ENCODE results near the gene SSBP4.

- no peak for TF ChIP-seq POLR2AphosphoS5 (IDR thresholded peaks at IDR 0.05; ENCODE audit: low read depth, low read length)
- TF ChIP-seq CTCF (IDR thresholded peaks at IDR 0.05 in 2 of 3, conservative IDR thresholded peaks at IDR 0.05 in 1 of 3; ENCODE audit: borderline replicate concordance in 1 of 3, insufficient read depth in 1 of 3, low read depth in 2 of 3, low read length in 2 of 3), result no peak
- TF ChIP-seq ZNF274 (IDR thresholded peaks at IDR 0.05; ENCODE audit: low read depth, low read length), result no peak
- TF ChIP-seq SRF (IDR thresholded peaks at IDR 0.05; ENCODE audit: low read depth), result no peak
- TF ChIP-seq ATF3 (IDR thresholded peaks at IDR 0.05), result no peak
- TF ChIP-seq YY1 (IDR thresholded peaks at IDR 0.05; ENCODE audit: extremely low read depth, insufficient replicate concordance, low read depth, low read length), result no peak
- no peak for TF ChIP-seq EGR1 (IDR thresholded peaks at IDR 0.05; ENCODE audit: low read depth)
- no peak for TF ChIP-seq TCF7L2 (IDR thresholded peaks at IDR 0.05; ENCODE audit: borderline replicate concordance, extremely low read depth, insufficient read depth, insufficient read length)
- TF ChIP-seq MAX (IDR thresholded peaks at IDR 0.05), result no peak
These were observed 38.4 kb upstream of the SSBP4 start for GRCh38 chr19:18380843-18381242.

Data from HCT116 (cell line).